Activated CD8-positive, alpha-beta memory T cell treated with anti-CD3 and anti-CD28 coated beads, Interleukin-2, amount 50 U/mL, for 1 hour (primary cell): ENCODE results near the gene TMPRSS15.

ENCODE experiments used
- DNase-seq: peaks from one replicate; pipeline ENCODE4 v3.0.0-alpha.2; 2020; ENCODE audit errors: extremely low read depth

The TMPRSS15 gene

DNA sequence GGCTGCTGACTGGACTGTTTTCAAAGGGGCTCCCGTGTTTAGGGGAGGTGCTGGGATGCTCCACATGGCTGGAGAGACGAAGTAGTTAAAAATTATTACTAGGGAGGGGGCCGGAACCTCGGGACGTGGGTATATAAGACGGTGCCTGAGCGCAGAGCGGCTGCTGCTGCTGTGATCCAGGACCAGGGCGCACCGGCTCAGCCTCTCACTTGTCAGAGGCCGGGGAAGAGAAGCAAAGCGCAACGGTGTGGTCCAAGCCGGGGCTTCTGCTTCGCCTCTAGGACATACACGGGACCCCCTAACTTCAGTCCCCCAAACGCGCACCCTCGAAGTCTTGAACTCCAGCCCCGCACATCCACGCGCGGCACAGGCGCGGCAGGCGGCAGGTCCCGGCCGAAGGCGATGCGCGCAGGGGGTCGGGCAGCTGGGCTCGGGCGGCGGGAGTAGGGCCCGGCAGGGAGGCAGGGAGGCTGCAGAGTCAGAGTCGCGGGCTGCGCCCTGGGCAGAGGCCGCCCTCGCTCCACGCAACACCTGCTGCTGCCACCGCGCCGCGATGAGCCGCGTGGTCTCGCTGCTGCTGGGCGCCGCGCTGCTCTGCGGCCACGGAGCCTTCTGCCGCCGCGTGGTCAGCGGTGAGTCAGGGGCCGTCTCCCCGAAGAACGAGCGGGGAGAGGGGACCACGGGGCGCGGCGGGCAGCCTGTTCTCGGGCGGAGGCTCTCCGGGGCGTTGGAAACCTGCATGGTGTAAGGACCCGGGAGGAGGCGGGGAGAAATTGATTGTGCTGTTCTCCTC is 158.7 kb downstream of the TMPRSS15 start, which contains the start of gene CHODL:
TSS of gene CHODL (plus strand) at position 163 of the 793 bp plus-strand sequence. CDS start at position 554, 391 bp downstream.
- DNase-seq: no peak

DNA sequence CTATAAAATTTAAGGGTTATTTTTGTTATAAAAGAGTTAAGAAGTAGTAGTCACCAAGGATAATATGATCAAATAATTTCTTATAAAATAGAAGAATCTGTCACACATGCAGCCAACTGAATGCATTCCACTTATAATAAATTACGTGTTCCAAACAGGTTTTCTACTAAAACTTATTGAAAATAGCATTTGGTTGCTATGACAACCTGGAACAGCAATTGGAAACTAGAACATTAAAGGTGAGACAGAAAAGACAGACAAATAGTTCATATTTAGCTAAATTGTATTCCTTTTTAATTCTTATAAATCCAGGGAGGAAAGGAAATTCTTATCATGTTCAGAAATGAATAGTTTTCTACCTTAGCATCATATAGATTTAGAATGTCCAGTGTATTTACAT is 168.0 kb downstream of the TMPRSS15 start:
- no peak for DNase-seq

DNA sequence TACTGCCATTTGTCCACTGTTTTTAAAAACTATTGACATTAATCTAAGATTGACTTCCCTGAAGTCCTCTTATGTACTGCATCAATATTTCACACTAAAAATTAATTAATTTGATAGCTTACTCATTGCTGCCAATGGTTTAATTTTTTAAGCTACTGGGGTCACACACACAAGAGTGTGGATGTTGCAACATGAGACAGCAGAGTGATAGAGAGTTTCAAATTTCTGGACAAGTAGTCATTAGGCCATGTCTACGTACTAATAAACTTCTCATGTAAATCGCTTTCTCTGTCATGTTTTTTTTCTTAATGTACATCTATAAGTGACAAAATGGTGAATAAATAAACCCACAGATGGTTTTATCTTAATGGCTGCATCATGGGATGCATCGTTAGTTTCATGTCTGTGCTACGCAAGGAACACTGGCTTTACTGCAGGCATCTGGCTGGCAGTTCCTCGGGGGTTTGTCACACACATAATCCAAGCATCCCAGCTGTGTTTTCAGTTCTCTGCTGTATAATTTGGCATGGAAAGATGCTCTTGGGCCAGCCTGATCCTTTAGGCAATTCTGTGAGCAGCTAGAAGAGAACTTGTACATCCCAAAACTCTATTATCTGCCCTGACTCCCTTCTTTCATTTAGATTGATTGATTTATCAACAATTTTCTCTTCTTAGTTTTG is 175.4 kb downstream of the TMPRSS15 start:
- no peak for DNase-seq

DNA sequence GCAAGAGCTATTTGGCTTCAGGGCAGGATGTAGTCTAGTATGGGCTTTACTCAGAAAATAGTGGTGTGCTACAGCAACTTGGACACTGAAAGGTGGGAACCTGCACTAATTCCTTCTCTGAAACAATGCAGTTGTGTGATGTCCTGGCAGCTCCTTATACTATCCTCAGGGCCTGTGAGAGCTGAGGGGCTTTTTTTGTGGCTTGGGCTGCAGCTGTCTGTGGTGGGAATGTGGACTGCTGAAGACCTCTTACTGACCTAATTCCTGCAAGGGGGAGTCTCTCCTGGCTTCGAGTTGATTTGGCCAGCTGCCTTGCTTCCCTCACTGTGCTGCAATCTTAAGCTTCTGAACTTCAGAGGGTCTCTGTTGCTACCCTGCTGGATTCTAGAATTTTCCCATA is 181.2 kb downstream of the TMPRSS15 start:
- no peak for DNase-seq

DNA sequence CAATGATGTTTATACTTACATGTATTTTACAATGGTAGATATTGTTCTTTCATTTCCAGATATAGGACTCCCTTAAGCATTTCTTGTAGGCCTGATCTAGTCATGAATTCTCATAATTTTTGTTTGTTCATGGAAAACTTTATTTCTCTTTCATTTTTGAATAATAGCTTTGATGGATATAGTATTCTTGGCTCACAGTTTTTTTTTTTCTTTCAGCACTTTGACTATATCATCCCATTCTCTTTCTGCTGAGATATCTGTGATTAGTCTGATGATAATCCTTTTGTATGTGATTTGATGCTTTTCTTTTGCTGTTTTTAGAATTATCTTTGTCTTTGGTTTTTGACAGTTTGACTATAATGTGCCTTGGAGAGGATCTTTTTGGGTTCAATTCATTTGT is 183.1 kb downstream of the TMPRSS15 start:
- no peak for DNase-seq
